Psoas muscle (tissue), 8 donors: ENCODE data around the gene ZIC3. TPM values are rescaled to one million over a fixed set of nuclear protein-coding genes. Genes with fewer than 3 reads are reported as not detected.

Source experiments
- ATAC-seq, 4 donors: fragments of 200-7000 bp; cut with Tn5 transposase; one replicate each; pipeline ENCODE4 v1.9.1; 2020; ENCODE audit warnings: moderate library complexity in 3 of 4, mild to moderate bottlenecking in 2 of 4
- DNase-seq, 2 donors: peaks; one replicate each; pipeline ENCODE4 v3.0.0-alpha.2; 2020
- H3K27ac ChIP-seq: fragments of 200-600 bp; one replicate; pipeline ENCODE4 v1.8.0; 2022
- H3K27me3 ChIP-seq, 3 donors: fragments of 200-600 bp in 1 of 3; one replicate each; pipeline versions ENCODE4 v1.6.1 to v1.8.0; 2013 to 2022; ENCODE audit warnings: low read length in 2 of 3, mild to moderate bottlenecking in 2 of 3, moderate library complexity in 1 of 3; ENCODE audit not compliant: insufficient read depth in 3 of 3
- H3K36me3 ChIP-seq, 2 donors: fragments of 200-600 bp in 1 of 2; one replicate each; pipeline versions ENCODE4 v1.6.1 to v1.8.0; 2013 to 2022; ENCODE audit warnings: low read depth in 1 of 2, mild to moderate bottlenecking in 1 of 2, moderate library complexity in 1 of 2; ENCODE audit not compliant: insufficient read depth in 1 of 2
- H3K4me1 ChIP-seq: fragments of 200-600 bp; one replicate; pipeline ENCODE4 v1.8.0; 2022
- H3K4me3 ChIP-seq: fragments of 200-600 bp; one replicate; pipeline ENCODE4 v1.8.0; 2022; ENCODE audit warnings: mild to moderate bottlenecking
- H3K9me3 ChIP-seq: fragments of 200-600 bp; one replicate; pipeline ENCODE4 v1.8.0; 2022
- WGBS, 3 donors: extraction: QIAGEN DNeasy Blood & Tissue Kit; methylation state at CpG; one replicate each; pipeline versions ENCODE4 v1.1.6 to v1.1.7; 2013; 5-methylcytosine and 5-hydroxymethylcytosine counted together
- intact Hi-C, 2 donors: fragments of 100-400 bp; cut with DNase I; formaldehyde crosslinking; loops; one replicate each; pipeline versions ENCODE4 v1.11.0 to v1.14.2; 2022
- polyA plus RNA-seq, 3 donors: library from polyadenylated mRNA; stranded (reverse); fragments of 200-250 nt; gene quantifications; one replicate each; pipeline ENCODE4 v1.2.3, GENCODE V29; 2013
- total RNA-seq, 4 donors: library from RNA; stranded (reverse); fragmentation: NEBNext Ultra II Directional in 2 of 4; extraction: Animal tissue kit (Norgen Biotek cat#: 25700) in 2 of 4; gene quantifications; one replicate each; pipeline versions ENCODE4 v1.2.1 to v1.2.4, GENCODE V29; 2021 to 2023
- TF ChIP-seq, protein P1 (sequence below): fragments of 200-600 bp; IDR thresholded peaks from one replicate; pipeline ENCODE4 v1.8.0; 2022; ENCODE audit warnings: antibody characterized with exemption
- donor health status: healthy with polysubstance abuse.
- donor health status: DM: no; HTN: no; CAD: no; lungs with moderate emphysema.
- donor health status: Bipolar disorder and iron deficiency.
- donor health status: healthy.
- donor health status: DM: yes; HTN: yes; CAD: no.
- donor health status: DM: no; HTN: no; CAD: no.
- donor health status: DM: no; HTN: no; CAD: no.
- donor health status: DM: yes; HTN: yes; CAD: no.

Gene ZIC3
- total and polyA plus RNA-seq, 7 donors = not detected

- Histone ChIP-seq H3K9me3 (no peaks in the 10 kb centered on the region), H3K4me1 (no peaks in the 10 kb centered on the region), H3K36me3 (no peaks in the 10 kb centered on the region), H3K4me3 (no peak overlapping the region), H3K27ac (no peak overlapping the region), H3K27me3 (peaks cover 4 to 98% (median 9%) of the 10 kb centered on the region in 3 donors)
- TF ChIP-seq, protein P1, sequence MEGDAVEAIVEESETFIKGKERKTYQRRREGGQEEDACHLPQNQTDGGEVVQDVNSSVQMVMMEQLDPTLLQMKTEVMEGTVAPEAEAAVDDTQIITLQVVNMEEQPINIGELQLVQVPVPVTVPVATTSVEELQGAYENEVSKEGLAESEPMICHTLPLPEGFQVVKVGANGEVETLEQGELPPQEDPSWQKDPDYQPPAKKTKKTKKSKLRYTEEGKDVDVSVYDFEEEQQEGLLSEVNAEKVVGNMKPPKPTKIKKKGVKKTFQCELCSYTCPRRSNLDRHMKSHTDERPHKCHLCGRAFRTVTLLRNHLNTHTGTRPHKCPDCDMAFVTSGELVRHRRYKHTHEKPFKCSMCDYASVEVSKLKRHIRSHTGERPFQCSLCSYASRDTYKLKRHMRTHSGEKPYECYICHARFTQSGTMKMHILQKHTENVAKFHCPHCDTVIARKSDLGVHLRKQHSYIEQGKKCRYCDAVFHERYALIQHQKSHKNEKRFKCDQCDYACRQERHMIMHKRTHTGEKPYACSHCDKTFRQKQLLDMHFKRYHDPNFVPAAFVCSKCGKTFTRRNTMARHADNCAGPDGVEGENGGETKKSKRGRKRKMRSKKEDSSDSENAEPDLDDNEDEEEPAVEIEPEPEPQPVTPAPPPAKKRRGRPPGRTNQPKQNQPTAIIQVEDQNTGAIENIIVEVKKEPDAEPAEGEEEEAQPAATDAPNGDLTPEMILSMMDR = no peak
- intact Hi-C loops = no loop called here
- no peak for ATAC-seq
- 11 to 24% (median 14%) methylated on average over 34 to 44 of the region's 44 CpGs for WGBS, 3 donors
- DNase-seq = no peak
Observed at GRCh38 chrX:137573324-137574101, 7.6 kb downstream of the ZIC3 start.

DNA sequence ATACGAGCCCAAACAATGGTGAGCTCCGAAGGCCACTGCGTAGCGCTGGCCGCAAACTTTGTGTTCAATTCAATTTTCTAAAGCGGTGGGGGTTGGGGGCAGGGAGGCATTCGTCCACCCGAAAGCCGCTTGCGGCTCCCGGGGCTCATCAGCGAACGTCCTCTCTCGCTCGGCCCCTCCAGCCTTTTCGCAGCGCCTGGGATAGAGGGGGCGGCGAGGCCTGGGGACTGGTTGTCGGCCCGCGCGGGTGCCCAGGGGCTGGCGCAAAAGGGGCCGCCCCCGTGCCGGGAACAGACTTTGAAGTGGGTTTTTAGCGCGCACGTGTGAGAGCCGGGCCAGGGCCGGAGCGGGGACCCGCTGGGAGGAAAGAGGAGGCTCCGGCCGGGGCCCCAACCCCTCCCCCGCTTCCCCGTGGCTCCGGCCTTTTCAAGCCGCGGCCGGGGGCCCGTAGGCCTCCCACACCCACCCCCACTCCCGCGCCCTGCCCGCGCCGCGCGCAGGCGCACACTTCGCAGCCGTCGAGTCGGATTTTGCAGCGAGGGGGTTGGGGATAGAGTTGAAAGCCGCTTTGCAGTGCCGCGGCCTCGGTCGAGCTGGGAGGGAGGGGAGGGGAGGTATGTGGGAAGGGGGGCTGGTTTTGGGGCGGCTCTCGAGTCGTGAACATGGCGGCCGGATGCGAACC, 8.3 kb downstream of the ZIC3 start:
- Histone ChIP-seq H3K27me3 (peaks cover 4 to 96% (median 9%) of the 10 kb centered on the region in 3 donors), H3K27ac (no peak overlapping the region), H3K4me1 (no peaks in the 10 kb centered on the region), H3K9me3 (no peaks in the 10 kb centered on the region), H3K36me3 (no peaks in the 10 kb centered on the region), H3K4me3 (no peak overlapping the region)
- intact Hi-C loops = no loop called here
- WGBS, 3 donors = 2 to 23% (median 3%) methylated on average over 29 to 65 of the region's 67 CpGs
- TF ChIP-seq, protein P1 = no peak
- ATAC-seq (no peak), DNase-seq (no peak)

GRCh38 chrX:137574784-137575293, 8.9 kb downstream of the ZIC3 start:
- WGBS, 3 donors = 10 to 29% (median 10%) methylated on average over 25 to 29 of the region's 29 CpGs
- ATAC-seq = no peak
- intact Hi-C loops = no loop called here

DNA sequence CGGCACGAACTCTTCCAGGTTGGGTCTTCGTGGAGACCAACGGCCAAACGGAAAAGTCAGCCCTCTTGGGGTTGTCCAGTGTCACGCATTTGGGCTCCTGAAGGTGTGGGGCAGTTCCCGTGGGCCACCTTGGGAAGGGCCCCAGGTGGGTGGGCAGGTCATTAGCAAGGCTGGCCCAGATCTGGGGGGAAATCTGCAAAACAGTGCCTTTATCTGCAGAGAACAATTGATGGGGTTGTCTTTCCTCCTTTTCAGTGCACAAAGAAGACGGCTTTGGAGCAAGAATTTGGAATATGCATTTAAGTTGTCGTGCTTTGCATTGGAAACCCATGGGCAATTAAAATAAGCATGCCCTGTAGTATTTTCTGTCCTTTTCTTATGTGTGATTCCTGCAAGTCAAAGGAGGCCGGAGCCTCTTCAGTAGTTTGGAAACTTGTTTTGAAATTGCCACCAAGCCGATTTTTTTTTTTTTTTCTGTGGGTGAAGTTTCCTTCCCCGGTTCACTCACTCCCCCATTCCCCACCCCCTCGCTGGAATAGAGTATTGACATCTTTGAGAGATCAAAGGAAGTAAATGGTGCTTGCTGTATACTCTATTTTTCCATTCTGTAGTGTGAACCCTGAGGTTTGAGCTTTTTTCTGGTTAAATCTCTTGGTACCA, 9.8 kb downstream of the ZIC3 start:
- intact Hi-C loops = no loop called here
- Histone ChIP-seq H3K36me3 (no peaks in the 10 kb centered on the region), H3K4me3 (no peak overlapping the region), H3K9me3 (no peaks in the 10 kb centered on the region), H3K4me1 (no peaks in the 10 kb centered on the region), H3K27ac (no peak overlapping the region), H3K27me3 (peaks cover 2 to 86% (median 7%) of the 10 kb centered on the region in 3 donors)
- no peak for DNase-seq
- TF ChIP-seq, protein P1 = no peak
- no peak for ATAC-seq
- WGBS, 3 donors = 29 to 45% (median 44%) methylated on average over 12 to 13 of the region's 13 CpGs

More at GRCh38 chrX:137574784-137575293, 8.9 kb downstream of the ZIC3 start:
- no peaks in the 10 kb centered on the region for H3K4me1 ChIP-seq
- peaks cover 4 to 94% (median 8%) of the 10 kb centered on the region in 3 donors for H3K27me3 ChIP-seq
- H3K4me3 ChIP-seq = no peak overlapping the region
- no peaks in the 10 kb centered on the region for H3K36me3 ChIP-seq
- no peak overlapping the region for H3K27ac ChIP-seq
- no peaks in the 10 kb centered on the region for H3K9me3 ChIP-seq
- DNase-seq = no peak
- TF ChIP-seq, protein P1 = no peak
